ENCODE results near the gene CLIC6. TPM values are rescaled to one million over a fixed set of nuclear protein-coding genes. Genes with fewer than 3 reads are reported as not detected.
"Not testable (repeated sequence)": the region's sequence is repeated elsewhere in the genome, so short reads cannot be mapped to it uniquely, and the experiment has no call there.

CLIC6 gene
- total and polyA plus RNA-seq, 2 experiments from 2014 or later, result 1.1 to 1.5 TPM

DNA sequence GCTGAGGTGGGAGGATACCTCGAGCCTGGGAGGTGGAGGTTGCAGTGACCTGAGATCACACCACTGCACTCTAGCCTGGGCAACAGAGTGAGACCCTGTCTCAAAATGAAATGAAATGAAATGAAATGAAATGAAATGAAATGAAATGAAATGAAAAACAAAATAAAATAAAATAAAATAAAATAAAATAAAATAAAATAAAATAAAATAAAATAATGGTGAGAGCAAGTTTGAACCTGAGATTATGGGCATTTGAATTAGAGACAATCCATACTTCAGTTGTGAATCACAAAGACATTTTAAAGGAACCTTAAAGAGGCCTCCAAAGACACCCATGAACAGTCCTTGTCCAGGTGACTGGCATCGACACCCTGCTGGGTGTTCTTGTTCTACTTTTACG is 49.7 kb downstream of the CLIC6 start:
- H3K36me3 Mint-ChIP-seq (ENCODE audit: low read depth); H3K4me3 ChIP-seq; H2AFZ ChIP-seq; DNase-seq (ENCODE audit: low spot score); H4K20me1 ChIP-seq (replicated peaks; ENCODE audit: insufficient read depth); H3K79me2 ChIP-seq (replicated peaks; ENCODE audit: insufficient read depth); H3K36me3 ChIP-seq (ENCODE audit: insufficient read depth); ATAC-seq; H3K4me2 ChIP-seq; H3K27ac ChIP-seq (ENCODE audit: low read depth); H3K27me3 ChIP-seq (ENCODE audit: insufficient read depth); H3K4me3 Mint-ChIP-seq; H3K9me3 Mint-ChIP-seq; H3F3A ChIP-seq (replicated peaks; ENCODE audit: low read depth); H3K27me3 Mint-ChIP-seq (ENCODE audit: insufficient read depth, low read depth, poor library complexity); H3K9me2 ChIP-seq (ENCODE audit: insufficient read depth); H3K4me1 Mint-ChIP-seq; H3K27ac Mint-ChIP-seq; H3K4me1 ChIP-seq (ENCODE audit: insufficient read depth): not testable (repeated sequence)

DNA sequence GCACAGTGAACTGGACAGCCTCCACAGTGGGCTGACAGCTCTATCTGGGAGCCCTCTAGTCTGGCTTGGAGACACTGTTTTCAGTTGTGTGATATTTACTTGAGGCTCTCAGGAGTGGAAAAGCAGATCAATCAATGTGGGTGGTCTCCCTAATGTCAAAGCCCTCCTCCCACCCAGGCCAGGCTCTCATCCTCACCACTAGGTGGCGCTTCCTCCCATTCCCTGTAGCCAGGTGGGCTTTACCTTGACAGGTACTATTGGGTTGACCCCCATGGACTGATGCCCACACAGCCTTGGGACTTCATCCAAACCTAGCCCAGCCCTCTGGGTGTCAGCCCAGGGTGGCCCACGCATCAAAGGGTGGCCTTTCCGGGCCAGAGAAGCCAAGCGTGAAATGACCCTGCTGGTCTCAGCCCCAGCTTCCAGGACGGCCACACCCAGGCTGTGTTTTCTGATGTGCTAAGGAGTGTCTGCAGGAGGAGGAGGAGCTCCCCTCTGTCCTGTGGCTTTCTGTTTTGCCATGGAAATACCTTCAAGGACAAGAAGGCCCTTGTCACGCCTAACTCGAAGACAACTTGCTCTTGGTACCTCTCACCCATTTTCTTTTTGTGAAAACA is 54.0 kb downstream of the CLIC6 start:
- Histone ChIP-seq H3F3A (replicated peaks; ENCODE audit: low read depth) (no peaks in the 10 kb centered on the region), H3K79me2 (replicated peaks; ENCODE audit: insufficient read depth) (no peaks in the 10 kb centered on the region), H3K4me1 (ENCODE audit: insufficient read depth) (no peaks in the 10 kb centered on the region), H3K4me3 (no peak overlapping the region), H2AFZ (no peak overlapping the region), H3K36me3 (ENCODE audit: insufficient read depth) (no peaks in the 10 kb centered on the region), H4K20me1 (replicated peaks; ENCODE audit: insufficient read depth) (no peaks in the 10 kb centered on the region), H3K27ac (ENCODE audit: low read depth) (no peak overlapping the region), H3K27me3 (ENCODE audit: insufficient read depth) (no peaks in the 10 kb centered on the region), H3K9me2 (ENCODE audit: insufficient read depth) (no peaks in the 10 kb centered on the region; the same call in 1 of the 2 replicates), H3K4me2 (no peak overlapping the region)
- Mint-ChIP-seq H3K4me3 (no peak overlapping the region), H3K27me3 (ENCODE audit: insufficient read depth, low read depth, poor library complexity) (no peaks in the 10 kb centered on the region), H3K36me3 (ENCODE audit: low read depth) (no peaks in the 10 kb centered on the region), H3K9me3 (no peaks in the 10 kb centered on the region), H3K4me1 (no peaks in the 10 kb centered on the region), H3K27ac (no peak overlapping the region)
- TF ChIP-seq, protein P1, sequence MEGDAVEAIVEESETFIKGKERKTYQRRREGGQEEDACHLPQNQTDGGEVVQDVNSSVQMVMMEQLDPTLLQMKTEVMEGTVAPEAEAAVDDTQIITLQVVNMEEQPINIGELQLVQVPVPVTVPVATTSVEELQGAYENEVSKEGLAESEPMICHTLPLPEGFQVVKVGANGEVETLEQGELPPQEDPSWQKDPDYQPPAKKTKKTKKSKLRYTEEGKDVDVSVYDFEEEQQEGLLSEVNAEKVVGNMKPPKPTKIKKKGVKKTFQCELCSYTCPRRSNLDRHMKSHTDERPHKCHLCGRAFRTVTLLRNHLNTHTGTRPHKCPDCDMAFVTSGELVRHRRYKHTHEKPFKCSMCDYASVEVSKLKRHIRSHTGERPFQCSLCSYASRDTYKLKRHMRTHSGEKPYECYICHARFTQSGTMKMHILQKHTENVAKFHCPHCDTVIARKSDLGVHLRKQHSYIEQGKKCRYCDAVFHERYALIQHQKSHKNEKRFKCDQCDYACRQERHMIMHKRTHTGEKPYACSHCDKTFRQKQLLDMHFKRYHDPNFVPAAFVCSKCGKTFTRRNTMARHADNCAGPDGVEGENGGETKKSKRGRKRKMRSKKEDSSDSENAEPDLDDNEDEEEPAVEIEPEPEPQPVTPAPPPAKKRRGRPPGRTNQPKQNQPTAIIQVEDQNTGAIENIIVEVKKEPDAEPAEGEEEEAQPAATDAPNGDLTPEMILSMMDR (conservative IDR thresholded peaks at IDR 0.05; ENCODE audit: low read depth in 2 of 2), result peak; percentile 87
- no peak for TF ChIP-seq REST (IDR thresholded peaks at IDR 0.05; ENCODE audit: unreplicated experiment)
- DNase-seq (ENCODE audit: low spot score), result peak; percentile 83
- peak; percentile 96 for ATAC-seq

Data from GM23338 (cell line).